Measurements from ENCODE around the gene RNF31. TPM values are rescaled to one million over a fixed set of nuclear protein-coding genes. Genes with fewer than 3 reads are reported as not detected.

The RNF31 gene
- total and polyA plus RNA-seq, 4 donors, result 31.7 to 82.4 (median 61.4) TPM

DNA sequence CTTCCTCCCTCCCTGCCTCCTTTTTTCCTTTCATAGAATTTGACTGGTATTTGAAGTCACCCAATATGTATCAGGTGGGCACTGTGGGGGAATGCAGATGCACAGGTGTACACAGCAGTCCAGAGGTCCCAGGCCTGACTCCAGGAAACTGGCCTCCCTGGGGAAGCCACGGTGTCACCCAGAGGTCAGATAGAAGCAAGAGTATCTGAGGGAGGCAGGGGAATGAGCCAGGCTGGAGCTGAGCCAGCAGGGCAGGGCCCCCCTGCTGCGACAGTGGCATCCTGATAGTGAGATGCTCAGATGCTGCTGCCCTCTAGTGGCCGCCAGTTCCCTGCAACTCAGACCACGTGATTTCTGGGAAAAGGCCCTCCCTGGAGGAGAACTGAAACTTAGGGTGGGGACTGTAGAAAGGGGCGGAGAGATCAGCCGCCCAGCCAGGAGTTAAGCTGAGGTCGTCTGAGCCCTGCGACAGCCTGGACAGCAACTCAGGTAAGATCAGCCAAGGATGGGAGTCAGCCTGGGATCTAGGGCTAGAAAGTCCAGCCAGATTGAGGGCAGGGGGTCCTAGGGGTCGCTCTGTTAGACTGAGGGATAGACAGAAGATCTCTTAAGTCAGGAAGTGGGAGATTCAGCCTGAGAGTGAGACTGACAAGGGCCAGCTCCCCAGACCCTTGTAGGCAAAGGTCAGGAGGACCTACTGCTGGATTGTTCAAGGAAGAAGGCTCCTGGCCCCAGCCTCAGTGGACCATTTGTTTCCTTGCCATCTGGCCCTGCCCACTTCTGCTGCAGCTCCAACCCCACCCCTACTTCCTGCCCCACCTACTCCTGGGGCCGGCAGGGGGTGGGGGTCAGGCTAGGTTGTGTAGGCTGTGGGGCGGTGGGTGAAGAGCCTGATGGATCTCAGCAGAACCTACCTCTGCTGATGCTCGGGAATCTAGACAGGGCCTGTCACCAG, 13.8 kb downstream of the RNF31 start, which contains the start of gene IRF9:
Gene IRF9, plus strand, starts transcription at position 416 of the 955 bp plus-strand sequence. CDS start 880 bp downstream, outside the sequence.
- 0% methylated on average over 12 of the region's 12 CpGs for WGBS, 2 donors
- H3K4me1 ChIP-seq (ENCODE audit: control insufficient read depth in 5 of 5, insufficient read depth in 5 of 5, low read length in 5 of 5), result peaks cover 0 to 15% (median 8%) of the 10 kb centered on the region in 5 donors

DNA sequence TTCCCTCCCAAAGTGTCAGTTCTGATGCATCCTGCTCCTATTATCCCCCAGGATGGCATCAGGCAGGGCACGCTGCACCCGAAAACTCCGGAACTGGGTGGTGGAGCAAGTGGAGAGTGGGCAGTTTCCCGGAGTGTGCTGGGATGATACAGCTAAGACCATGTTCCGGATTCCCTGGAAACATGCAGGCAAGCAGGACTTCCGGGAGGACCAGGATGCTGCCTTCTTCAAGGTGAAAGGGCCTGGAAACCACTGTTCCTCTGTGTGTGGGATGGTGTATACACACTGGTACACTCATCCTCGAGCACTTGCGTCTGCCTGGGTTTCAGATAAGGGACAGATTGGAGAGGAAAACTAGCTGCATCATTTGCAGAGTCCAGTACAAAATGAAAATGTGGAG, 14.8 kb downstream of the RNF31 start:
- DNase-seq, result no peak
- Histone ChIP-seq H3K4me1 (ENCODE audit: control insufficient read depth in 5 of 5, insufficient read depth in 5 of 5, low read length in 5 of 5) (peaks cover 0 to 15% (median 8%) of the 10 kb centered on the region in 5 donors), H3K27ac (ENCODE audit: low read depth in 1 of 2, low read length in 1 of 2) (peak overlapping the region; percentile 4 to 94), H3K36me3 (ENCODE audit: control insufficient read depth in 4 of 4, insufficient read depth in 4 of 4, low read length in 4 of 4) (peaks cover 25 to 59% (median 40%) of the 10 kb centered on the region in 4 donors), H3K27me3 (ENCODE audit: control insufficient read depth in 3 of 3, insufficient read depth in 3 of 3, low read length in 2 of 3) (no peaks in the 10 kb centered on the region), H3K9ac (ENCODE audit: insufficient read depth in 1 of 2, low read length in 2 of 2) (peak overlapping the region in 1 of 2 donors; percentile 92), H3K4me3 (peak overlapping the region; percentile 60), H3K9me3 (ENCODE audit: control insufficient read depth in 4 of 4, insufficient read depth in 3 of 4, low read length in 3 of 4) (no peaks in the 10 kb centered on the region)
- TF ChIP-seq CTCF (IDR thresholded peaks at IDR 0.05; ENCODE audit: control extremely low read depth, extremely low read depth), result no peak
- no peak for ATAC-seq (ENCODE audit: insufficient read depth, low FRiP score)
- 42 to 64% methylated on average over 8 of the region's 8 CpGs for whole genome bisulfite sequencing, 2 donors

More for the DNA sequence above, 13.8 kb downstream of the RNF31 start, which contains the start of gene IRF9:
- TF ChIP-seq CTCF (IDR thresholded peaks at IDR 0.05; ENCODE audit: control extremely low read depth, extremely low read depth), result peak; percentile 89
- Histone ChIP-seq H3K9ac (ENCODE audit: insufficient read depth in 1 of 2, low read length in 2 of 2) (peak within 1 kb of the TSS; percentile 58 to 92), H3K36me3 (ENCODE audit: control insufficient read depth in 4 of 4, insufficient read depth in 4 of 4, low read length in 4 of 4) (peaks cover 20 to 58% (median 45%) of the 10 kb centered on the region in 4 donors), H3K27ac (ENCODE audit: low read depth in 1 of 2, low read length in 1 of 2) (peak within 1 kb of the TSS; percentile 80 to 94), H3K4me3 (peak within 1 kb of the TSS; percentile 60), H3K27me3 (ENCODE audit: control insufficient read depth in 3 of 3, insufficient read depth in 3 of 3, low read length in 2 of 3) (no peaks in the 10 kb centered on the region), H3K9me3 (ENCODE audit: control insufficient read depth in 4 of 4, insufficient read depth in 3 of 4, low read length in 3 of 4) (no peaks in the 10 kb centered on the region)
- DNase-seq (peak; percentile 96 to 97 (median 97)), ATAC-seq (ENCODE audit: insufficient read depth, low FRiP score) (peak; percentile 91)

DNA sequence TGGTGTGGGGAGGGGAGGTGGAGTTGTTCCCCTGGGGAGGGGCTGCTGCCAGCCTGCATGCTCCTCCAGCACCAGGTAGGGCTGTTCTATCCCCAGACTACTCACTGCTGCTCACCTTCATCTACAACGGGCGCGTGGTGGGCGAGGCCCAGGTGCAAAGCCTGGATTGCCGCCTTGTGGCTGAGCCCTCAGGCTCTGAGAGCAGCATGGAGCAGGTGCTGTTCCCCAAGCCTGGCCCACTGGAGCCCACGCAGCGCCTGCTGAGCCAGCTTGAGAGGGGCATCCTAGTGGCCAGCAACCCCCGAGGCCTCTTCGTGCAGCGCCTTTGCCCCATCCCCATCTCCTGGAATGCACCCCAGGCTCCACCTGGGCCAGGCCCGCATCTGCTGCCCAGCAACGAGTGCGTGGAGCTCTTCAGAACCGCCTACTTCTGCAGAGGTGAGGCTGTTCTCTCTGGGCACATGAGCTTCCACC, 17.3 kb downstream of the RNF31 start:
- H3K9me3 ChIP-seq (ENCODE audit: control insufficient read depth in 4 of 4, insufficient read depth in 3 of 4, low read length in 3 of 4), result no peaks in the 10 kb centered on the region
- H3K27ac ChIP-seq (ENCODE audit: low read depth in 1 of 2, low read length in 1 of 2), result no peak overlapping the region
- H3K36me3 ChIP-seq (ENCODE audit: control insufficient read depth in 4 of 4, insufficient read depth in 4 of 4, low read length in 4 of 4), result peaks cover 22 to 52% (median 41%) of the 10 kb centered on the region in 4 donors
- no peak for ATAC-seq (ENCODE audit: insufficient read depth, low FRiP score)
- peaks cover 0 to 15% (median 8%) of the 10 kb centered on the region in 5 donors for H3K4me1 ChIP-seq (ENCODE audit: control insufficient read depth in 5 of 5, insufficient read depth in 5 of 5, low read length in 5 of 5)
- no peak overlapping the region for H3K4me3 ChIP-seq
- DNase-seq, result peak in 1 of 3 donors; percentile 11
- H3K9ac ChIP-seq (ENCODE audit: insufficient read depth in 1 of 2, low read length in 2 of 2), result no peak overlapping the region
- 90 to 97% methylated on average over 14 of the region's 14 CpGs for WGBS, 2 donors
- no peak for TF ChIP-seq CTCF (IDR thresholded peaks at IDR 0.05; ENCODE audit: control extremely low read depth, extremely low read depth)
- no peaks in the 10 kb centered on the region for H3K27me3 ChIP-seq (ENCODE audit: control insufficient read depth in 3 of 3, insufficient read depth in 3 of 3, low read length in 2 of 3)

All from lung (tissue), 12 donors.